SK-N-SH treated with all-trans-retinoic acid at 6 μM for 48 hours (cell line): ENCODE results near the gene MYH6.

ENCODE experiments used
- ATAC-seq: fragments of 200-7000 bp; cut with Tn5 transposase; 3 replicates; pipeline ENCODE4 v1.9.1; 2020; ENCODE audit warnings: mild to moderate bottlenecking, moderate library complexity
- ARNTL ChIP-seq: fragments of 450-650 bp; formaldehyde crosslinking; IDR thresholded peaks from 2 replicates; pipeline ENCODE4 v1.5.0; 2020; ENCODE audit warnings: low read depth, mild to moderate bottlenecking, moderate library complexity, borderline replicate concordance
- CREB5 ChIP-seq: fragments of 250-450 bp; sonication (Bioruptor Pico); IDR thresholded peaks from 2 replicates; pipeline ENCODE4 v1.5.1; 2020; ENCODE audit warnings: low read depth, mild to moderate bottlenecking, moderate library complexity
- CSDC2 ChIP-seq: fragments of 250-450 bp; sonication (Bioruptor Pico); IDR thresholded peaks from 2 replicates; pipeline ENCODE4 v1.5.0; 2020; ENCODE audit warnings: mild to moderate bottlenecking, moderate library complexity
- ESRRG ChIP-seq: fragments of 250-450 bp; sonication (Bioruptor Pico); IDR thresholded peaks from 2 replicates; pipeline ENCODE4 v1.6.1; 2021; ENCODE audit warnings: mild to moderate bottlenecking
- GLIS3 ChIP-seq: fragments of 250-450 bp; sonication (Bioruptor Pico); IDR thresholded peaks from 2 replicates; pipeline ENCODE4 v1.5.0; 2020; ENCODE audit warnings: mild to moderate bottlenecking, moderate library complexity
- ISL1 ChIP-seq: fragments of 250-450 bp; sonication (Bioruptor Pico); IDR thresholded peaks from 2 replicates; pipeline ENCODE4 v2.1.2; 2022; ENCODE audit warnings: mild to moderate bottlenecking, moderate library complexity
- OSR1 ChIP-seq: fragments of 250-450 bp; sonication (Bioruptor Pico); IDR thresholded peaks from 2 replicates; pipeline ENCODE4 v1.8.0; 2022; ENCODE audit warnings: moderate library complexity, mild to moderate bottlenecking, inconsistent platforms
- POU6F1 ChIP-seq: fragments of 250-450 bp; sonication (Bioruptor Pico); IDR thresholded peaks from 2 replicates; pipeline ENCODE4 v1.8.0; 2021; ENCODE audit warnings: low read depth, mild to moderate bottlenecking, moderate library complexity, borderline replicate concordance
- PPARA ChIP-seq: fragments of 250-450 bp; sonication (Bioruptor Pico); IDR thresholded peaks from 2 replicates; pipeline ENCODE4 v1.5.0; 2020; ENCODE audit warnings: mild to moderate bottlenecking, borderline replicate concordance
- RARB ChIP-seq: fragments of 250-450 bp; sonication (Bioruptor Pico); IDR thresholded peaks from 2 replicates; pipeline ENCODE4 v1.8.0; 2021; ENCODE audit warnings: mild to moderate bottlenecking, moderate library complexity
- SNAI2 ChIP-seq: fragments of 250-450 bp; sonication (Bioruptor Pico); IDR thresholded peaks from 2 replicates; pipeline ENCODE4 v1.5.0; 2020; ENCODE audit warnings: mild to moderate bottlenecking, moderate library complexity
- TCF4 ChIP-seq: fragments of 250-450 bp; sonication (Bioruptor Pico); IDR thresholded peaks from 2 replicates; pipeline ENCODE4 v1.8.0; 2021; ENCODE audit warnings: mild to moderate bottlenecking, moderate library complexity, borderline replicate concordance
- TSHZ2 ChIP-seq: fragments of 250-450 bp; sonication (Bioruptor Pico); IDR thresholded peaks from 2 replicates; pipeline ENCODE4 v1.5.0; 2020; ENCODE audit warnings: mild to moderate bottlenecking, moderate library complexity
- ZC3H10 ChIP-seq: fragments of 250-450 bp; sonication (Bioruptor Pico); IDR thresholded peaks from 2 replicates; pipeline ENCODE4 v1.5.1; 2021; ENCODE audit warnings: mild to moderate bottlenecking, moderate library complexity
- ZFP3 ChIP-seq: fragments of 250-450 bp; sonication (Bioruptor Pico); IDR thresholded peaks from 2 replicates; pipeline ENCODE4 v1.5.0; 2020; ENCODE audit warnings: mild to moderate bottlenecking, moderate library complexity
- ZFP30 ChIP-seq: fragments of 450-650 bp; formaldehyde crosslinking; IDR thresholded peaks from 2 replicates; pipeline ENCODE4 v1.5.0; 2022; ENCODE audit warnings: mild to moderate bottlenecking, moderate library complexity
- ZNF8 ChIP-seq: fragments of 450-650 bp; formaldehyde crosslinking; IDR thresholded peaks from 2 replicates; pipeline ENCODE4 v1.5.0; 2020; ENCODE audit warnings: mild to moderate bottlenecking, moderate library complexity
- TF ChIP-seq, protein P1 (sequence below): fragments of 250-450 bp; sonication (Bioruptor Pico); IDR thresholded peaks from 2 replicates; pipeline ENCODE4 v1.8.0; 2020; ENCODE audit warnings: mild to moderate bottlenecking, moderate library complexity, borderline replicate concordance
- TF ChIP-seq, protein P2 (sequence below): fragments of 250-450 bp; sonication (Bioruptor Pico); IDR thresholded peaks from 2 replicates; pipeline ENCODE4 v1.5.1; 2021; ENCODE audit warnings: mild to moderate bottlenecking, moderate library complexity

Gene MYH6

GRCh38 chr14:23372509-23372908 is 35.6 kb downstream of the MYH6 start, which contains the start of gene IL25:
TSS of gene IL25 (plus strand) at chr14:23372809.
- TF ChIP-seq ZC3H10 (no peak), TCF4 (CRISPR knock-in tag) (no peak), ZFP30 (CRISPR knock-in tag) (no peak), CSDC2 (CRISPR knock-in tag) (no peak), ZFP3 (CRISPR knock-in tag) (no peak), TSHZ2 (no peak), PPARA (CRISPR knock-in tag) (no peak), ZNF8 (CRISPR knock-in tag) (no peak), GLIS3 (CRISPR knock-in tag) (no peak), ARNTL (CRISPR knock-in tag) (no peak), POU6F1 (CRISPR knock-in tag) (no peak), OSR1 (CRISPR knock-in tag) (no peak), ISL1 (CRISPR knock-in tag) (no peak)
- TF ChIP-seq, protein P1, sequence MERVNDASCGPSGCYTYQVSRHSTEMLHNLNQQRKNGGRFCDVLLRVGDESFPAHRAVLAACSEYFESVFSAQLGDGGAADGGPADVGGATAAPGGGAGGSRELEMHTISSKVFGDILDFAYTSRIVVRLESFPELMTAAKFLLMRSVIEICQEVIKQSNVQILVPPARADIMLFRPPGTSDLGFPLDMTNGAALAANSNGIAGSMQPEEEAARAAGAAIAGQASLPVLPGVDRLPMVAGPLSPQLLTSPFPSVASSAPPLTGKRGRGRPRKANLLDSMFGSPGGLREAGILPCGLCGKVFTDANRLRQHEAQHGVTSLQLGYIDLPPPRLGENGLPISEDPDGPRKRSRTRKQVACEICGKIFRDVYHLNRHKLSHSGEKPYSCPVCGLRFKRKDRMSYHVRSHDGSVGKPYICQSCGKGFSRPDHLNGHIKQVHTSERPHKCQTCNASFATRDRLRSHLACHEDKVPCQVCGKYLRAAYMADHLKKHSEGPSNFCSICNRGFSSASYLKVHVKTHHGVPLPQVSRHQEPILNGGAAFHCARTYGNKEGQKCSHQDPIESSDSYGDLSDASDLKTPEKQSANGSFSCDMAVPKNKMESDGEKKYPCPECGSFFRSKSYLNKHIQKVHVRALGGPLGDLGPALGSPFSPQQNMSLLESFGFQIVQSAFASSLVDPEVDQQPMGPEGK: no peak
- TF ChIP-seq, protein P2, sequence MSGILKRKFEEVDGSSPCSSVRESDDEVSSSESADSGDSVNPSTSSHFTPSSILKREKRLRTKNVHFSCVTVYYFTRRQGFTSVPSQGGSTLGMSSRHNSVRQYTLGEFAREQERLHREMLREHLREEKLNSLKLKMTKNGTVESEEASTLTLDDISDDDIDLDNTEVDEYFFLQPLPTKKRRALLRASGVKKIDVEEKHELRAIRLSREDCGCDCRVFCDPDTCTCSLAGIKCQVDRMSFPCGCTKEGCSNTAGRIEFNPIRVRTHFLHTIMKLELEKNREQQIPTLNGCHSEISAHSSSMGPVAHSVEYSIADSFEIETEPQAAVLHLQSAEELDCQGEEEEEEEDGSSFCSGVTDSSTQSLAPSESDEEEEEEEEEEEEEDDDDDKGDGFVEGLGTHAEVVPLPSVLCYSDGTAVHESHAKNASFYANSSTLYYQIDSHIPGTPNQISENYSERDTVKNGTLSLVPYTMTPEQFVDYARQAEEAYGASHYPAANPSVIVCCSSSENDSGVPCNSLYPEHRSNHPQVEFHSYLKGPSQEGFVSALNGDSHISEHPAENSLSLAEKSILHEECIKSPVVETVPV (CRISPR knock-in tag): no peak
- no peak for ATAC-seq

GRCh38 chr14:23371865-23372264 is 36.2 kb downstream of the MYH6 start:
- ATAC-seq: no peak
- TF ChIP-seq ZC3H10 (no peak), OSR1 (CRISPR knock-in tag) (no peak), ESRRG (CRISPR knock-in tag) (no peak), CREB5 (CRISPR knock-in tag) (no peak), SNAI2 (CRISPR knock-in tag) (no peak), ISL1 (CRISPR knock-in tag) (no peak), GLIS3 (CRISPR knock-in tag) (no peak), ARNTL (CRISPR knock-in tag) (no peak), TSHZ2 (no peak), ZFP30 (CRISPR knock-in tag) (no peak), ZFP3 (CRISPR knock-in tag) (no peak), RARB (no peak), ZNF8 (CRISPR knock-in tag) (no peak)
